Gastrocnemius medialis (tissue), 4 donors: ENCODE results near the gene SLC37A3.

Experiments used
- CTCF ChIP-seq, 5 experiments: fragments of 450-650 bp in 3 of 5; fragments of 200-600 bp in 2 of 5; sonication (generic) in 2 of 5; IDR thresholded peaks in 4 of 5; conservative IDR thresholded peaks in 1 of 5; 1 replicate in 4 of 5; 2 replicates in 1 of 5; pipeline ENCODE4 v1.5.1; 2016 to 2019; ENCODE audit warnings: antibody characterized with exemption in 5 of 5, mild to moderate bottlenecking in 3 of 5, moderate library complexity in 3 of 5
- POLR2A ChIP-seq, 2 donors: fragments of 450-650 bp; IDR thresholded peaks; one replicate each; pipeline ENCODE4 v1.6.1; 2017; ENCODE audit warnings: antibody characterized with exemption in 2 of 2, mild to moderate bottlenecking in 2 of 2, moderate library complexity in 2 of 2

GRCh38 chr7:140324714-140325113 lies 73.6 kb downstream of the SLC37A3 start:
- TF ChIP-seq CTCF (IDR thresholded peaks at IDR 0.05 in 4 of 5, conservative IDR thresholded peaks at IDR 0.05 in 1 of 5) (no peak), POLR2A (IDR thresholded peaks at IDR 0.05) (no peak)
